Smooth muscle cell (in vitro differentiated cells): ENCODE data around the gene FANCC. TPM values are rescaled to one million over a fixed set of nuclear protein-coding genes. Genes with fewer than 3 reads are reported as not detected.
A peak's percentile ranks its signal among the peaks of the same experiment; 100 is the strongest.

Experiments used
- DNase-seq: peaks from one replicate; lab custom pipeline; 2025; ENCODE audit not compliant: unreplicated experiment; lab: John Stamatoyannopoulos, UW
- H2AFZ ChIP-seq: fragments of 200-600 bp; sonication (generic); 2 replicates; pipeline ENCODE4 v1.6.0; 2016; ENCODE audit warnings: antibody characterized with exemption, low read depth, mild to moderate bottlenecking
- H3F3A ChIP-seq: fragments of 200-600 bp; sonication (generic); 2 replicates; pipeline ENCODE4 v1.6.0; 2017; ENCODE audit warnings: antibody characterized with exemption, low read depth
- H3K27ac ChIP-seq: fragments of 200-600 bp; sonication (generic); 2 replicates; pipeline ENCODE4 v1.5.1; 2016; ENCODE audit warnings: low read depth, mild to moderate bottlenecking
- H3K27me3 ChIP-seq: fragments of 200-600 bp; sonication (generic); 2 replicates; pipeline ENCODE4 v1.6.1; 2016; ENCODE audit warnings: low read depth, mild to moderate bottlenecking
- H3K36me3 ChIP-seq: fragments of 200-600 bp; sonication (generic); 2 replicates; pipeline ENCODE4 v1.5.1; 2016; ENCODE audit warnings: low read depth
- H3K4me1 ChIP-seq: fragments of 200-600 bp; sonication (generic); 2 replicates; pipeline ENCODE4 v1.5.1; 2016; ENCODE audit warnings: low read depth
- H3K4me2 ChIP-seq: fragments of 200-600 bp; sonication (generic); 2 replicates; pipeline ENCODE4 v1.6.0; 2016; ENCODE audit warnings: mild to moderate bottlenecking
- H3K4me3 ChIP-seq: fragments of 200-600 bp; sonication (generic); 2 replicates; pipeline ENCODE4 v1.5.1; 2016; ENCODE audit warnings: mild to moderate bottlenecking
- H3K79me2 ChIP-seq: fragments of 200-600 bp; sonication (generic); 2 replicates; pipeline ENCODE4 v1.6.0; 2016; ENCODE audit warnings: low read depth, mild to moderate bottlenecking
- H3K9ac ChIP-seq: fragments of 200-600 bp; sonication (generic); 2 replicates; pipeline ENCODE4 v1.6.0; 2016; ENCODE audit warnings: low read depth
- H3K9me3 ChIP-seq: fragments of 200-600 bp; sonication (generic); replicated peaks from 2 replicates; pipeline ENCODE4 v1.5.1; 2016; ENCODE audit warnings: low read depth
- H4K20me1 ChIP-seq: fragments of 200-600 bp; sonication (generic); 2 replicates; pipeline ENCODE4 v1.6.0; 2016; ENCODE audit warnings: low read depth
- CTCF ChIP-seq: fragments of 200-600 bp; sonication (generic); IDR thresholded peaks from 2 replicates; pipeline ENCODE4 v1.5.1; 2017; ENCODE audit warnings: borderline replicate concordance, mild to moderate bottlenecking, antibody characterized with exemption; ENCODE audit not compliant: insufficient read depth, poor library complexity, severe bottlenecking
- WGBS: methylation state at CpG from one replicate; pipeline ENCODE4 v1.1.7; 2016; ENCODE audit warnings: low lambda C conversion rate; 5-methylcytosine and 5-hydroxymethylcytosine counted together
- polyA plus RNA-seq: library from polyadenylated mRNA; unstranded; fragments of >200 nt; fragmentation: Nextera tagmentation; extraction: Ambion mirVana; gene quantifications from 2 replicates; pipeline ENCODE4 v1.2.1, GENCODE V29; 2016
- total RNA-seq: library from RNA; depleted of rRNA; stranded (reverse); fragments of >200 nt; gene quantifications from 2 replicates; pipeline ENCODE4 v1.2.3, GENCODE V29; 2014

The FANCC gene
- total and polyA plus RNA-seq, 2 experiments from 2014 or later = 11.0 to 11.2 TPM

GRCh38 chr9:95087659-95088242 lies 229.8 kb downstream of the FANCC start:
- no peak for DNase-seq
- peaks cover 59% of the 10 kb centered on the region for H4K20me1 ChIP-seq
- peak overlapping the region; percentile 95 for H3K27ac ChIP-seq
- 65% methylated on average over 9 of the region's 9 CpGs for WGBS
- H3K9ac ChIP-seq = no peak overlapping the region
- H3K9me3 ChIP-seq = no peaks in the 10 kb centered on the region
- no peak overlapping the region for H3K4me3 ChIP-seq
- H3K4me2 ChIP-seq = no peak overlapping the region
- H3F3A ChIP-seq = peaks cover 47% of the 10 kb centered on the region
- no peaks in the 10 kb centered on the region for H3K36me3 ChIP-seq
- H3K4me1 ChIP-seq = peaks cover 43% of the 10 kb centered on the region
- H2AFZ ChIP-seq = no peak overlapping the region
- TF ChIP-seq CTCF = no peak
- H3K27me3 ChIP-seq = no peaks in the 10 kb centered on the region
- peaks cover 28% of the 10 kb centered on the region for H3K79me2 ChIP-seq

GRCh38 chr9:95086564-95086955 lies 230.9 kb downstream of the FANCC start:
- H3K4me1 ChIP-seq = peaks cover 37% of the 10 kb centered on the region
- no peaks in the 10 kb centered on the region for H3K27me3 ChIP-seq
- no peak for TF ChIP-seq CTCF
- H3K4me2 ChIP-seq = peak overlapping the region; percentile 43
- peaks cover 70% of the 10 kb centered on the region for H4K20me1 ChIP-seq
- H3F3A ChIP-seq = peaks cover 52% of the 10 kb centered on the region
- peaks cover 40% of the 10 kb centered on the region for H3K79me2 ChIP-seq
- H3K9ac ChIP-seq = no peak overlapping the region
- H3K36me3 ChIP-seq = peaks cover 3% of the 10 kb centered on the region
- H3K27ac ChIP-seq = peak overlapping the region; percentile 95
- DNase-seq = no peak
- H3K9me3 ChIP-seq = no peaks in the 10 kb centered on the region
- H2AFZ ChIP-seq = no peak overlapping the region
- no peak overlapping the region for H3K4me3 ChIP-seq
- WGBS = 33% methylated on average over 8 of the region's 8 CpGs

- H3K27me3 ChIP-seq = no peaks in the 10 kb centered on the region
- peaks cover 8% of the 10 kb centered on the region for H3K36me3 ChIP-seq
- no peak overlapping the region for H3K9ac ChIP-seq
- peaks cover 46% of the 10 kb centered on the region for H3K79me2 ChIP-seq
- H3K4me1 ChIP-seq = peaks cover 38% of the 10 kb centered on the region
- H3K27ac ChIP-seq = peak overlapping the region; percentile 95
- H3F3A ChIP-seq = peaks cover 54% of the 10 kb centered on the region
- no peaks in the 10 kb centered on the region for H3K9me3 ChIP-seq
- 85% methylated on average over 40 of the region's 40 CpGs for WGBS
- H3K4me3 ChIP-seq = no peak overlapping the region
- H3K4me2 ChIP-seq = peak overlapping the region; percentile 43
- no peak for DNase-seq
- TF ChIP-seq CTCF = no peak
- H4K20me1 ChIP-seq = peaks cover 75% of the 10 kb centered on the region
- H2AFZ ChIP-seq = no peak overlapping the region
Observed at GRCh38 chr9:95085861-95086563, 231.5 kb downstream of the FANCC start.
